Stomach (tissue), 4 donors: ENCODE data around the gene ZNF354C.

Source experiments
- POLR2A ChIP-seq, 4 donors: fragments of 450-650 bp; IDR thresholded peaks; one replicate each; pipeline ENCODE4 v1.6.1; 2016; ENCODE audit warnings: antibody characterized with exemption in 4 of 4, control low read depth in 2 of 4, mild to moderate bottlenecking in 1 of 4, moderate library complexity in 1 of 4
- POLR2AphosphoS5 ChIP-seq, 3 donors: sonication (generic); formaldehyde crosslinking; IDR thresholded peaks; one replicate each; pipeline ENCODE4 v1.6.1; 2016; ENCODE audit warnings: antibody characterized with exemption in 3 of 3

DNA sequence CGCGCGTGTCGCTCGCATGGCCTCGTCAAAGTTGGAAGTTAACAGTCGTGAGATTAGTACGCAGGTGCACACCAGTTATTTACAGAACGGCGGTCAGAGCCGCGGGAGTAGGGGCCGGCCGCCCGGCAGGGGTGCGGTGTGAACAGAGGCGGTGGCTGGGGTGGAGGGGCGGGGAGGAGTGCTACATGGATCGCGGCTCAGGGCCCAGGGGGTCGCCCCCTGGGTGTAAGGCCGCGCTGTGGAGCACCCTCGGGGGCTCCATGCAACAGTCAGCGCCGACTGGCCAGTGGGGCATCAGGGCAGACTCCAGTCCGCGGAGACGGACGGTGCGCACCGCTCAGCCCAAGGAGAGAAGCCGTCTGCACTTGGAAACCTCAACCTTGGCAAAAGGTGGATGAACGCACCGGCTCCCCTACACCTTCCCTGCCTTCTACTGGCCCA lies 60.3 kb downstream of the ZNF354C start:
- TF ChIP-seq POLR2A (IDR thresholded peaks at IDR 0.05) (no peak), POLR2AphosphoS5 (IDR thresholded peaks at IDR 0.05) (no peak)
